ENCODE measurements around the gene YAF2. TPM values are rescaled to one million over a fixed set of nuclear protein-coding genes. Genes with fewer than 3 reads are reported as not detected.

Gene YAF2
- total RNA-seq (2022; extraction: Qiagen RNA extraction), result 17.1 to 26.3 TPM (median 20.9 TPM) in 5 replicates

GRCh38 chr12:42238240-42239140, at the start of gene YAF2:
Gene YAF2 (minus strand): TSS chr12:42238248. CDS start chr12:42238180, 68 bp downstream.

GRCh38 chr12:42144408-42145196, 93.4 kb downstream of the YAF2 start, which contains the start of gene GXYLT1:
Gene GXYLT1 (minus strand): TSS chr12:42144874. CDS start chr12:42144646, 228 bp downstream.

Other genes with a start within 250 kb of the YAF2 start
- gene GXYLT1, start 93.4 kb downstream of the YAF2 start, total RNA-seq (2022; extraction: Qiagen RNA extraction), result 11.3 to 16.3 TPM (median 14.4 TPM) in 5 replicates
- 60.4 to 70.8 TPM (median 61.1 TPM) in 5 replicates for gene ZCRB1, start 87.8 kb upstream of the YAF2 start, total RNA-seq (2022; extraction: Qiagen RNA extraction)
- gene PPHLN1, start 87.9 kb upstream of the YAF2 start, total RNA-seq (2022; extraction: Qiagen RNA extraction), result 47.6 to 78.6 TPM (median 57.1 TPM) in 5 replicates